ENCODE results near the gene PANK1. TPM values are rescaled to one million over a fixed set of nuclear protein-coding genes. Genes with fewer than 3 reads are reported as not detected.

The PANK1 gene
- total RNA-seq, 1 experiment from 2014 or later: 33.2 TPM

GRCh38 chr10:89563861-89564478, 81.1 kb downstream of the PANK1 start:
- Mint-ChIP-seq H3K9me3 (no peaks in the 10 kb centered on the region; a peak in 1 of 5 replicates), H3K4me1 (peaks cover 25 to 41% of the 10 kb centered on the region in 2 experiments), H3K27me3 (ENCODE audit: low read depth) (no peaks in the 10 kb centered on the region), H3K36me3 (ENCODE audit: insufficient read depth in 1 of 3, low read depth in 3 of 3) (peaks cover 0 to 9% (median 0%) of the 10 kb centered on the region in 3 experiments; a peak in 2 of 7 replicates), H3K4me3 (no peak overlapping the region), H3K27ac (no peak overlapping the region; a peak in 1 of 7 replicates)
- no peak overlapping the region for H3K4me2 ChIP-seq (ENCODE audit: insufficient read depth, insufficient read length, low read length)
- no peaks in the 10 kb centered on the region for H3K79me1 ChIP-seq (ENCODE audit: insufficient read depth, low read depth, low read length, poor library complexity, severe bottlenecking)
- no peak overlapping the region for H2AK5ac ChIP-seq (ENCODE audit: insufficient read length, low read length)
- no peak overlapping the region for H3K56ac ChIP-seq (ENCODE audit: insufficient read length, low read depth, low read length)
- H4K91ac ChIP-seq (ENCODE audit: insufficient read length, low read depth, low read length): no peak overlapping the region
- WGBS (ENCODE audit: extremely low coverage, insufficient read length, low lambda C conversion rate): no CpG with 5 or more reads among the region's 2 CpGs
- no peak overlapping the region for H3K27ac ChIP-seq (ENCODE audit: insufficient read length, low read depth, low read length)
- no peak overlapping the region for H3K14ac ChIP-seq (ENCODE audit: insufficient read depth, low read length)
- no peaks in the 10 kb centered on the region for H4K20me1 ChIP-seq (ENCODE audit: control insufficient read depth, insufficient read depth, insufficient read length)
- H4K8ac ChIP-seq (replicated peaks; ENCODE audit: insufficient read length, low read depth, low read length): no peak overlapping the region
- no peaks in the 10 kb centered on the region for H3K9me3 ChIP-seq (ENCODE audit: control insufficient read depth, low read depth, low read length)
- H3K18ac ChIP-seq (ENCODE audit: insufficient read length, low read depth, low read length): no peak overlapping the region
- no peak overlapping the region for H3K4ac ChIP-seq (ENCODE audit: low read depth, low read length)
- no peak overlapping the region for H3T11ph ChIP-seq (ENCODE audit: low read length)
- no peak overlapping the region for H2BK15ac ChIP-seq (ENCODE audit: low read depth, low read length)
- H3K23me2 ChIP-seq (ENCODE audit: insufficient read length, low read depth, low read length, poor library complexity, severe bottlenecking): no peaks in the 10 kb centered on the region
- DNase-seq: no peak
- H4K5ac ChIP-seq (ENCODE audit: insufficient read length, low read depth, low read length): no peak overlapping the region
- no peak overlapping the region for H2AFZ ChIP-seq (ENCODE audit: low read length)
- peak; percentile 91 for TF ChIP-seq CTCF (conservative IDR thresholded peaks at IDR 0.05)
- peaks cover 5% of the 10 kb centered on the region; the same call in 1 of the 2 replicates for H3K4me1 ChIP-seq (ENCODE audit: insufficient read depth, low read length)
- no peak overlapping the region for H3K23ac ChIP-seq (ENCODE audit: insufficient read length, low read depth, low read length)
- no peak overlapping the region for H2BK20ac ChIP-seq (ENCODE audit: low read depth, low read length, poor library complexity, severe bottlenecking)
- H3K9ac ChIP-seq (ENCODE audit: extremely low read depth, insufficient read length, low read length): no peak overlapping the region
- no peaks in the 10 kb centered on the region for H3K27me3 ChIP-seq (ENCODE audit: insufficient read depth, low read length)
- H3K79me2 ChIP-seq (ENCODE audit: insufficient read depth, low read length): no peaks in the 10 kb centered on the region
- no peak overlapping the region for H2BK120ac ChIP-seq (ENCODE audit: low read depth, low read length, poor library complexity, severe bottlenecking)
- no peak overlapping the region for H2BK12ac ChIP-seq (ENCODE audit: insufficient read length, low read depth, low read length)
- H2BK5ac ChIP-seq (ENCODE audit: insufficient read length, low read length): no peak overlapping the region

Measured in H9 (cell line).